ENCODE results near the gene UVRAG.

- TF ChIP-seq CTCF (conservative IDR thresholded peaks at IDR 0.05; ENCODE audit: low read depth, low read length) = no peak
- TF ChIP-seq RCOR1 (IDR thresholded peaks at IDR 0.05; ENCODE audit: insufficient replicate concordance, low read length) = no peak
These were observed 104.5 kb downstream of the UVRAG start for GRCh38 chr11:75919525-75919924.

Data from IMR-90 (cell line).